ENCODE data around the gene PNMA6E. TPM values are rescaled to one million over a fixed set of nuclear protein-coding genes. Genes with fewer than 3 reads are reported as not detected.

PNMA6E gene
- total RNA-seq, 3 donors from 2014 or later, result not detected

- no peak overlapping the region for H3K4me3 ChIP-seq
- H3K36me3 ChIP-seq (ENCODE audit: low read depth), result no peaks in the 10 kb centered on the region
- no peaks in the 10 kb centered on the region for H3K9me3 ChIP-seq
- ATAC-seq (no peak), DNase-seq (no peak)
- TF ChIP-seq, protein P1, sequence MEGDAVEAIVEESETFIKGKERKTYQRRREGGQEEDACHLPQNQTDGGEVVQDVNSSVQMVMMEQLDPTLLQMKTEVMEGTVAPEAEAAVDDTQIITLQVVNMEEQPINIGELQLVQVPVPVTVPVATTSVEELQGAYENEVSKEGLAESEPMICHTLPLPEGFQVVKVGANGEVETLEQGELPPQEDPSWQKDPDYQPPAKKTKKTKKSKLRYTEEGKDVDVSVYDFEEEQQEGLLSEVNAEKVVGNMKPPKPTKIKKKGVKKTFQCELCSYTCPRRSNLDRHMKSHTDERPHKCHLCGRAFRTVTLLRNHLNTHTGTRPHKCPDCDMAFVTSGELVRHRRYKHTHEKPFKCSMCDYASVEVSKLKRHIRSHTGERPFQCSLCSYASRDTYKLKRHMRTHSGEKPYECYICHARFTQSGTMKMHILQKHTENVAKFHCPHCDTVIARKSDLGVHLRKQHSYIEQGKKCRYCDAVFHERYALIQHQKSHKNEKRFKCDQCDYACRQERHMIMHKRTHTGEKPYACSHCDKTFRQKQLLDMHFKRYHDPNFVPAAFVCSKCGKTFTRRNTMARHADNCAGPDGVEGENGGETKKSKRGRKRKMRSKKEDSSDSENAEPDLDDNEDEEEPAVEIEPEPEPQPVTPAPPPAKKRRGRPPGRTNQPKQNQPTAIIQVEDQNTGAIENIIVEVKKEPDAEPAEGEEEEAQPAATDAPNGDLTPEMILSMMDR (IDR thresholded peaks at IDR 0.05), result no peak
- H3K4me1 ChIP-seq (ENCODE audit: low read depth), result no peaks in the 10 kb centered on the region
- intact Hi-C loops (cut with DNase I, micrococcal nuclease), result no loop called here
Measured at GRCh38 chrX:153420851-153421599, 19.9 kb upstream of the PNMA6E start.

GRCh38 chrX:153417637-153418036 is 16.5 kb upstream of the PNMA6E start:
- DNase-seq (no peak), ATAC-seq (no peak)
- H3K36me3 ChIP-seq (ENCODE audit: low read depth), result no peaks in the 10 kb centered on the region
- H3K4me1 ChIP-seq (ENCODE audit: low read depth), result no peaks in the 10 kb centered on the region
- TF ChIP-seq, protein P1 (IDR thresholded peaks at IDR 0.05), result no peak
- no peaks in the 10 kb centered on the region for H3K9me3 ChIP-seq
- H3K4me3 ChIP-seq, result no peak overlapping the region
- intact Hi-C loops (cut with DNase I, micrococcal nuclease), result no loop called here

- Histone ChIP-seq H3K36me3 (ENCODE audit: low read depth) (no peaks in the 10 kb centered on the region), H3K4me1 (ENCODE audit: low read depth) (no peaks in the 10 kb centered on the region), H3K9me3 (no peaks in the 10 kb centered on the region), H3K4me3 (no peak overlapping the region)
- intact Hi-C loops (cut with DNase I, micrococcal nuclease), result no loop called here
- no peak for DNase-seq
- ATAC-seq, result no peak
- TF ChIP-seq, protein P1 (IDR thresholded peaks at IDR 0.05), result no peak
Measured at GRCh38 chrX:153416781-153417450, 15.8 kb upstream of the PNMA6E start.

DNA sequence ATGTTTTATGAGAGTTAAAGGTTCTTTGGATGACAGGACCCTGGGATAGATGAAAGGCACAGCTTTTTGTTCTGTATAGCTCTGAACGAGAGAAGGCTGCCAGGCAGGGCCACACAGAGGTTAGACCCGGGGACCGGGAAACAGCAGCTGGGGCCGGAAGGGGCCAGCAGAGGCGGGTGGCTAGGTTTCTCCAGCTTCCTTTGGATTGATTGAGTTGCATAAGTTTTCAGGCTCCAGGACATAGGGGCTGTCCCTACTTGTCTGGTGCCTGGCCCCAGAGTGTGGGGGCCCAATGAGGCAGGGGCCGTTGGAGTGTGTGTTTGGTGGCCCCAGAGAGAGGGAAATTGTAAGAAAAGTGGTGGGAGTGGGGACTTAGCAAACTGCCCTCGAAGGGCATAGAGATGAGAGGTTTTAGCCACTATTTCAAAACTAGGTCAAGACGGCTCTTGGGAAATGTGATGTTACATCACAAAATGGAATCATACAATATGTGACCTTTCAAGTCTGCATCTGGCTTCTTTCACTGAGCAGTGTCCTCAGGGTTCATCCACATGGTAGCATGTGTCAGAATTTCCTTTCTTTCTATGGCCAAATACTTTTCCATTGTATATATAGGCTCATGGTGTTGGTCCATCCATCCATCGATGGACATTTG is 13.8 kb upstream of the PNMA6E start:
- no peak for ATAC-seq
- no peaks in the 10 kb centered on the region for H3K4me1 ChIP-seq (ENCODE audit: low read depth)
- intact Hi-C loops (cut with DNase I, micrococcal nuclease), result no loop called here
- TF ChIP-seq, protein P1 (IDR thresholded peaks at IDR 0.05), result no peak
- H3K9me3 ChIP-seq, result no peaks in the 10 kb centered on the region
- no peaks in the 10 kb centered on the region for H3K36me3 ChIP-seq (ENCODE audit: low read depth)
- no peak overlapping the region for H3K4me3 ChIP-seq
- DNase-seq, result no peak

DNA sequence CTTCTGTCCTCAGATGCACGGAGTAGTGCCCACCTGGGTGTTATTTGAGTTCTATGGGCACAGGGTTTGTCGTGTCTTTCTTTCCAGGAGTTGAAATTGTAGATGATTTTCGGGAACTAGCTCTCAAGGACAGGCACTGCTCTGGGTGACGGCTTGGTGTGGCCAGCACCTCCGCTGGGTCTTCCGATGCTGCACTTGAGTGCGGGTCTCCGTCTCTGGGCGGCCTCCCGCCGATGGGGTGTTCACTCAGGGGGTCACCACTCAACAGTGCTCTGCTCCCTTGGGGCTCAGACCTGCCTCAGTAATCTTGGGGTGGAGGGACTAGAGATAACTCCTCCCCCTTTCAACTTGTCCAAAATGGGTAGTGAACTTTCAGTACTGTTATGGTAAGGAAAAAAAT is 12.6 kb upstream of the PNMA6E start:
- ATAC-seq (no peak), DNase-seq (no peak)
- no peaks in the 10 kb centered on the region for H3K9me3 ChIP-seq
- no peaks in the 10 kb centered on the region for H3K4me1 ChIP-seq (ENCODE audit: low read depth)
- no peaks in the 10 kb centered on the region for H3K36me3 ChIP-seq (ENCODE audit: low read depth)
- intact Hi-C loops (cut with DNase I, micrococcal nuclease), result no loop called here
- TF ChIP-seq, protein P1 (IDR thresholded peaks at IDR 0.05), result no peak
- no peak overlapping the region for H3K4me3 ChIP-seq
